Glomerular visceral epithelial cell (primary cell): ENCODE results near the gene LCN2.
A peak's percentile ranks its signal among the peaks of the same experiment; 100 is the strongest.

ENCODE experiments used
- DNase-seq: peaks from one replicate; pipeline ENCODE4 v3.0.0-alpha.2; 2016; ENCODE audit errors: extremely low spot score

Gene LCN2

GRCh38 chr9:128149951-128150593, 819 bp downstream of the LCN2 start:
- no peak for DNase-seq

- no peak for DNase-seq
Observed at GRCh38 chr9:128150594-128151308, 1.5 kb downstream of the LCN2 start.

GRCh38 chr9:128151309-128152132, 2.3 kb downstream of the LCN2 start:
- DNase-seq = no peak

GRCh38 chr9:128152133-128153059, 3.1 kb downstream of the LCN2 start:
- no peak for DNase-seq

GRCh38 chr9:128153060-128153946, 4.0 kb downstream of the LCN2 start:
- DNase-seq = no peak

- DNase-seq = no peak
Observed at GRCh38 chr9:128153947-128154695, 4.9 kb downstream of the LCN2 start.

- DNase-seq = no peak
Observed at GRCh38 chr9:128155736-128156500, 6.7 kb downstream of the LCN2 start.

- DNase-seq = no peak
Observed at GRCh38 chr9:128159522-128159783, 10.2 kb downstream of the LCN2 start.

GRCh38 chr9:128159784-128160602, 10.7 kb downstream of the LCN2 start, which contains the start of gene BBLN:
TSS of gene BBLN (plus strand) at chr9:128160265. CDS start at chr9:128160408, 143 bp downstream.
- DNase-seq = peak; percentile 97

- no peak for DNase-seq
Observed at GRCh38 chr9:128160603-128160987, 11.3 kb downstream of the LCN2 start.

GRCh38 chr9:128161215-128161902, 12.1 kb downstream of the LCN2 start:
- DNase-seq = no peak

- DNase-seq = peak; percentile 47
Observed at GRCh38 chr9:128162215-128163026, 13.2 kb downstream of the LCN2 start.

GRCh38 chr9:128163027-128163515, 13.8 kb downstream of the LCN2 start:
- no peak for DNase-seq

GRCh38 chr9:128163523-128164306, 14.5 kb downstream of the LCN2 start:
- no peak for DNase-seq

- DNase-seq = peak; percentile 65
Observed at GRCh38 chr9:128164307-128164885, 15.1 kb downstream of the LCN2 start.
